AG04450 (cell line): ENCODE measurements around the gene WNT7A. TPM values are rescaled to one million over a fixed set of nuclear protein-coding genes. Genes with fewer than 3 reads are reported as not detected.

Experiments used
- CTCF ChIA-PET: fragments of 300-600, 350-600 bp; formaldehyde crosslinking; extraction: SDS; loops from one replicate; lab custom pipeline; 2022; ENCODE audit warnings: antibody characterized with exemption, inconsistent platforms; lab: Charles Lee
- POLR2A ChIA-PET: fragments of 350-600 bp; formaldehyde crosslinking; extraction: SDS; loops from one replicate; lab custom pipeline; 2021; ENCODE audit warnings: antibody characterized with exemption, inconsistent platforms; lab: Yijun Ruan, JAX
- DNase-seq: peaks from one replicate; pipeline ENCODE4 v3.0.0-alpha.2; 2011; ENCODE audit warnings: low read depth, low spot score
- H3K27ac ChIP-seq: one replicate; pipeline ENCODE4 v1.5.1; 2012; ENCODE audit warnings: low read depth, low read length, control low read depth
- H3K27me3 ChIP-seq: one replicate; pipeline ENCODE4 v1.6.0; 2012; ENCODE audit warnings: low read length; ENCODE audit not compliant: control insufficient read depth, insufficient read depth
- H3K4me3 ChIP-seq: 2 replicates; pipeline ENCODE4 v1.5.1; 2011; ENCODE audit warnings: mild to moderate bottlenecking, low read depth, low read length, control low read depth
- H3K9me3 ChIP-seq: 2 replicates; pipeline ENCODE4 v1.5.1; 2012; ENCODE audit warnings: low read length; ENCODE audit not compliant: control insufficient read depth, insufficient read depth
- CTCF ChIP-seq: IDR thresholded peaks from 2 replicates; pipeline ENCODE4 v1.5.1; 2011; ENCODE audit warnings: low read depth, low read length, control low read depth, inconsistent platforms
- polyA plus RNA-seq: library from polyadenylated mRNA; depleted of rRNA; stranded (reverse); fragments of >200 nt; gene quantifications from 2 replicates; pipeline ENCODE4 v1.2.3, GENCODE V29; 2011

The WNT7A gene
- polyA plus RNA-seq, 1 experiment: not detected

DNA sequence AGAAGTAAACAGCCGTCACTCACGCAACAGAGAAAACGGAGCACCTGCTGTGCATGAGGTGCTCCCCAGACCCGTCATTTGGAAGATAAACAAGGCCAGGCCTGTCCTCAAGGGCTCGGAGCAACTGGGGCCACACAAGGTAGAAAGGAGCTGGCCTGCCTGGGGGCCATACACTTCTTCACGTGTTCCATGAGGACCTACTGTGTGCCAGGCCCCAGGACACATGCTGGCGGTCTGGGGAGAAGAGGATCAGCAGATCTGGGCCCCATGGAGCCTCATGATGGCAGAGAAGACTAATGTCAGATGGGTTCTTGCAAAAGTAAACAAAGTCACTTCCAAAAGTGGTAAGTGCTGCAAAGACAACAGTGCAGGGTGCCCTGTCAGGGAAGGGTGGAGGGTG lies 14.3 kb downstream of the WNT7A start:
- H3K9me3 ChIP-seq: no peaks in the 10 kb centered on the region
- H3K27ac ChIP-seq: no peak overlapping the region
- no peak for TF ChIP-seq CTCF
- H3K27me3 ChIP-seq: no peaks in the 10 kb centered on the region
- ChIA-PET CTCF (no interaction called here), POLR2A (no interaction called here)
- no peak overlapping the region for H3K4me3 ChIP-seq
- DNase-seq: no peak

DNA sequence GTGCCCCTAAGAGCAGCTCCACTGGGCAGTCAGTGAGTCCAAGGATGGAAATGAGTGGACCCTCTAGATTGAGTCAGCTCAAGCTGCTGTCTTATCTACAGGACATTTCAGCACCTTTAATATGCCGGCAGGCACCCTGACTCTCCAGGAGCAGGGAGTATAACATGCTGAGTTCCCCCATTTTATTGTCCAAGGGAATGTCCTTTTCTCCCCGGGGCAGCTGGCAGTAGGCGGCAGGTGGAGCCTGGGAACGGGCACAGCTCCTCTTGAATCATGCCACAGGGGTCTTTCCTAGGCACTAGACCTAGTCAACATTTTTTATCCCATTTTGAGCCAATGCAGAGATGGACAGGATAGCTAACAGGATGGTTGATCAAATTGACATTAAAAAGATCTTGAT lies 14.8 kb downstream of the WNT7A start:
- Histone ChIP-seq H3K9me3 (no peaks in the 10 kb centered on the region), H3K4me3 (no peak overlapping the region), H3K27ac (no peak overlapping the region), H3K27me3 (no peaks in the 10 kb centered on the region)
- DNase-seq: no peak
- TF ChIP-seq CTCF: no peak
- CTCF ChIA-PET: no interaction called here
- POLR2A ChIA-PET: no interaction called here

- TF ChIP-seq CTCF: no peak
- Histone ChIP-seq H3K27me3 (no peaks in the 10 kb centered on the region), H3K27ac (no peak overlapping the region), H3K9me3 (no peaks in the 10 kb centered on the region), H3K4me3 (no peak overlapping the region)
- CTCF ChIA-PET: no interaction called here
- POLR2A ChIA-PET: no interaction called here
- DNase-seq: no peak
These were observed 15.8 kb downstream of the WNT7A start for GRCh38 chr3:13863965-13864595.

DNA sequence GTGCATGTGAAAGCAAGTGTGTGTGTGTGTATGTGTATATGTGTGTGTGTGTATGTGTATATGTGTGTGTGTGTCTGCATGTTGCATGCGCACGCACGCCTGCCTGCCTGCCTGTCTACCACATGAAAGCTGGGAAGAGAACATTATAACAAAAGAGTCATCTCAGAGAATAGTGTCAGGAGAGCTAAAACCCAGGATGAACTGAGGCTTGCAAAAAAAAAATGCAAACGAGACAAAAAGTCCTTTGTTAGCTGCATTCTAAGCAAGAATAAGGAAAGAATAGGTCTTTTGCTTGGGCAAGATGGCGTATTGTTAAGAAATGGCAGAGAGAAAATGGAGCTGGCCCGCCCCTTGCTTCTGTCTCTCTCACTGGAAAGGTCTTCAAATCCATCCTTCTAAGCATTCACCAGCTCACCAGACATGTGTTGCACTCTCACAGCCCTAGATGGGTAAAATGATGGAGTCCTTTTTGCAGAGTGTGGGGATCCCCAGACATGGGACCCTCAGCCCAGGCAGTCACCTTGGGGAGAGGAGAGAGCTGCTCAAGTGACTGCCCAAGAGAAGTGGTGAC lies 16.4 kb downstream of the WNT7A start:
- no peak for DNase-seq
- no peak overlapping the region for H3K27ac ChIP-seq
- H3K27me3 ChIP-seq: no peaks in the 10 kb centered on the region
- ChIA-PET POLR2A (no interaction called here), CTCF (no interaction called here)
- H3K4me3 ChIP-seq: no peak overlapping the region
- no peak for TF ChIP-seq CTCF
- no peaks in the 10 kb centered on the region for H3K9me3 ChIP-seq

- Histone ChIP-seq H3K27ac (no peak overlapping the region), H3K9me3 (no peaks in the 10 kb centered on the region), H3K4me3 (no peak overlapping the region), H3K27me3 (no peaks in the 10 kb centered on the region)
- ChIA-PET CTCF (interaction anchor here (1.2 kb wide), 1 partner anchor 204 kb away, joined by 4 read pairs; no protein-coding TSS in a partner anchor), POLR2A (no interaction called here)
- DNase-seq: no peak
- no peak for TF ChIP-seq CTCF
These were observed 18.4 kb downstream of the WNT7A start for GRCh38 chr3:13861461-13861860.
